IMR-90 (cell line): Measurements from ENCODE around the gene PRR22. TPM values are rescaled to one million over a fixed set of nuclear protein-coding genes. Genes with fewer than 3 reads are reported as not detected.

Source experiments
- ATAC-seq: fragments of 200-7000 bp; cut with Tn5 transposase; 2 replicates; pipeline ENCODE4 v1.9.1; 2020; ENCODE audit warnings: low read depth, mild to moderate bottlenecking, moderate library complexity
- BruUV-seq: library from RNA; stranded (reverse); fragments of 400-500 nt; replicated peaks from 2 replicates; lab custom pipeline; 2021; lab: Mats Ljungman, UMichigan
- CTCF ChIA-PET: fragments of 300-600 bp; formaldehyde crosslinking; extraction: SDS; loops from one replicate; lab custom pipeline; 2021; ENCODE audit warnings: antibody characterized with exemption; lab: Yijun Ruan, JAX
- POLR2A ChIA-PET: fragments of 300-600 bp; sonication (Branson Sonifier 250); formaldehyde crosslinking; loops from one replicate; lab custom pipeline; 2022; ENCODE audit warnings: antibody characterized with exemption; ENCODE audit not compliant: unreplicated experiment; lab: Charles Lee
- DNase-seq: peaks from one replicate; pipeline ENCODE4 v3.0.0; 2013
- H2AFZ ChIP-seq: replicated peaks from 2 replicates; pipeline ENCODE3; 2013; ENCODE audit warnings: low read length, mild to moderate bottlenecking; ENCODE audit not compliant: poor library complexity
- H2AK5ac ChIP-seq: 2 replicates; pipeline ENCODE4 v1.6.1; 2013; ENCODE audit warnings: low read depth, low read length, inconsistent platforms
- H2AK9ac ChIP-seq: replicated peaks from 2 replicates; pipeline ENCODE3; 2013; ENCODE audit warnings: mild to moderate bottlenecking, low read depth, low read length, moderate library complexity; ENCODE audit not compliant: poor library complexity
- H2BK120ac ChIP-seq: 2 replicates; pipeline ENCODE4 v1.6.1; 2013; ENCODE audit warnings: low read depth, low read length, inconsistent platforms
- H2BK15ac ChIP-seq: 3 replicates; pipeline ENCODE4 v1.6.1; 2013; ENCODE audit warnings: low read depth, low read length, inconsistent platforms
- H2BK20ac ChIP-seq: 2 replicates; pipeline ENCODE4 v1.6.1; 2013; ENCODE audit warnings: low read depth, mild to moderate bottlenecking, inconsistent platforms, low read length, moderate library complexity
- H2BK5ac ChIP-seq: 2 replicates; pipeline ENCODE4 v1.6.1; 2013; ENCODE audit warnings: mild to moderate bottlenecking, low read depth, low read length, inconsistent platforms; ENCODE audit not compliant: poor library complexity, severe bottlenecking
- H3K14ac ChIP-seq: replicated peaks from 2 replicates; pipeline ENCODE4 v1.6.1; 2013; ENCODE audit warnings: low read depth, low read length, inconsistent platforms
- H3K18ac ChIP-seq: 2 replicates; pipeline ENCODE4 v1.6.1; 2013; ENCODE audit warnings: low read depth, low read length, control low read depth
- H3K23ac ChIP-seq: 2 replicates; pipeline ENCODE4 v1.6.1; 2013; ENCODE audit warnings: low read depth, low read length, inconsistent platforms
- H3K27ac ChIP-seq: 2 replicates; pipeline ENCODE4 v1.5.1; 2013; ENCODE audit warnings: mild to moderate bottlenecking, control low read depth, low read length; ENCODE audit not compliant: insufficient read depth
- H3K27me3 ChIP-seq: 2 replicates; pipeline ENCODE4 v1.6.1; 2013; ENCODE audit warnings: low read length; ENCODE audit not compliant: control insufficient read depth, insufficient read depth
- H3K36me3 ChIP-seq: 2 replicates; pipeline ENCODE4 v1.6.1; 2013; ENCODE audit warnings: low read length, mixed read lengths; ENCODE audit not compliant: control insufficient read depth, insufficient read depth
- H3K4ac ChIP-seq: 2 replicates; pipeline ENCODE4 v1.6.1; 2013; ENCODE audit warnings: low read depth, low read length, inconsistent platforms
- H3K4me1 ChIP-seq: 2 replicates; pipeline ENCODE4 v1.6.1; 2013; ENCODE audit warnings: low read length, mixed read lengths; ENCODE audit not compliant: control insufficient read depth, insufficient read depth
- H3K4me2 ChIP-seq: 2 replicates; pipeline ENCODE4 v1.6.1; 2013; ENCODE audit warnings: low read depth, mild to moderate bottlenecking, control low read depth, low read length, moderate library complexity
- H3K4me3 ChIP-seq: 2 replicates; pipeline ENCODE4 v1.5.1; 2013; ENCODE audit warnings: low read depth, mild to moderate bottlenecking, control low read depth, low read length, moderate library complexity; ENCODE audit not compliant: insufficient read depth
- H3K56ac ChIP-seq: 2 replicates; pipeline ENCODE4 v1.6.1; 2013; ENCODE audit warnings: low read length, inconsistent platforms; ENCODE audit not compliant: insufficient read depth; ENCODE audit errors: extremely low read depth
- H3K79me1 ChIP-seq, 2 experiments: 2 replicates each; pipeline ENCODE4 v1.6.1; 2013; ENCODE audit warnings: low read length in 2 of 2, inconsistent platforms in 1 of 2, low read depth in 1 of 2
- H3K9ac ChIP-seq: 2 replicates; pipeline ENCODE4 v1.6.1; 2013; ENCODE audit warnings: low read depth, low read length, control low read depth
- H3K9me1 ChIP-seq: 2 replicates; pipeline ENCODE4 v1.6.1; 2013; ENCODE audit warnings: low read length, inconsistent platforms; ENCODE audit not compliant: insufficient read depth
- H3K9me3 ChIP-seq: 2 replicates; pipeline ENCODE4 v1.6.1; 2013; ENCODE audit warnings: low read length; ENCODE audit not compliant: control insufficient read depth, insufficient read depth
- H4K20me1 ChIP-seq: 2 replicates; pipeline ENCODE4 v1.6.1; 2013; ENCODE audit warnings: low read length, inconsistent platforms; ENCODE audit not compliant: insufficient read depth
- H4K5ac ChIP-seq: 2 replicates; pipeline ENCODE4 v1.6.1; 2013; ENCODE audit warnings: mild to moderate bottlenecking, low read depth, low read length, control low read depth
- H4K8ac ChIP-seq, 2 experiments: 2 replicates each; pipeline ENCODE4 v1.6.1; 2013; ENCODE audit warnings: low read depth in 2 of 2, low read length in 2 of 2, control low read depth in 1 of 2, inconsistent platforms in 1 of 2
- H4K91ac ChIP-seq: 2 replicates; pipeline ENCODE4 v1.6.1; 2013; ENCODE audit warnings: low read depth, low read length, inconsistent platforms; ENCODE audit not compliant: insufficient read depth
- RCOR1 ChIP-seq: IDR thresholded peaks from 2 replicates; pipeline ENCODE4 v1.6.1; 2012; ENCODE audit warnings: mild to moderate bottlenecking, low read length, improper control_type of control experiment; ENCODE audit not compliant: insufficient replicate concordance
- WGBS, 2 experiments: methylation state at CpG; one replicate each; pipeline versions ENCODE4 v1.1.5 to v1.1.7; 2013; ENCODE audit warnings: missing lambda C conversion rate in 2 of 2; ENCODE audit not compliant: insufficient read length in 1 of 2; ENCODE audit errors: extremely low coverage in 2 of 2; 5-methylcytosine and 5-hydroxymethylcytosine counted together
- dilution Hi-C: fragments of 300-500 bp; cut with HindIII; formaldehyde crosslinking; loops from one replicate; pipeline ENCODE4 v1.14.3; 2018; ENCODE audit warnings: low sequenced_read_pairs; ENCODE audit not compliant: unreplicated experiment
- in situ Hi-C: fragments of 300-500 bp; cut with MboI; formaldehyde crosslinking; loops from 3 replicates; pipeline ENCODE4 v1.14.3; 2019; ENCODE audit warnings: low sequenced_read_pairs, inconsistent platforms, mixed read lengths
- intact Hi-C: fragments of 100-400 bp; cut with micrococcal nuclease; formaldehyde crosslinking; loops from 2 replicates; pipeline ENCODE4 v1.10.0; 2022
- polyA plus RNA-seq, 3 experiments: library from polyadenylated mRNA; depleted of rRNA; stranded (reverse); fragments of >200 nt; gene quantifications; 2 replicates each; pipeline ENCODE4 v1.2.3, GENCODE V29; 2012; ENCODE audit warnings: low replicate concordance in 1 of 3
- total RNA-seq: library from RNA; depleted of rRNA; stranded (reverse); fragments of >200 nt; gene quantifications from 2 replicates; pipeline ENCODE4 v1.2.3, GENCODE V29; 2012
- TF ChIP-seq, protein P1 (sequence below): conservative IDR thresholded peaks from 2 replicates; pipeline ENCODE4 v1.5.1; 2012; ENCODE audit warnings: mild to moderate bottlenecking, low read depth, low read length, improper control_type of control experiment

PRR22 gene
- total and polyA plus RNA-seq, 2 of the 4 experiments (the other 2 are of a cell fraction), result 0.92 TPM; not detected in 1

DNA sequence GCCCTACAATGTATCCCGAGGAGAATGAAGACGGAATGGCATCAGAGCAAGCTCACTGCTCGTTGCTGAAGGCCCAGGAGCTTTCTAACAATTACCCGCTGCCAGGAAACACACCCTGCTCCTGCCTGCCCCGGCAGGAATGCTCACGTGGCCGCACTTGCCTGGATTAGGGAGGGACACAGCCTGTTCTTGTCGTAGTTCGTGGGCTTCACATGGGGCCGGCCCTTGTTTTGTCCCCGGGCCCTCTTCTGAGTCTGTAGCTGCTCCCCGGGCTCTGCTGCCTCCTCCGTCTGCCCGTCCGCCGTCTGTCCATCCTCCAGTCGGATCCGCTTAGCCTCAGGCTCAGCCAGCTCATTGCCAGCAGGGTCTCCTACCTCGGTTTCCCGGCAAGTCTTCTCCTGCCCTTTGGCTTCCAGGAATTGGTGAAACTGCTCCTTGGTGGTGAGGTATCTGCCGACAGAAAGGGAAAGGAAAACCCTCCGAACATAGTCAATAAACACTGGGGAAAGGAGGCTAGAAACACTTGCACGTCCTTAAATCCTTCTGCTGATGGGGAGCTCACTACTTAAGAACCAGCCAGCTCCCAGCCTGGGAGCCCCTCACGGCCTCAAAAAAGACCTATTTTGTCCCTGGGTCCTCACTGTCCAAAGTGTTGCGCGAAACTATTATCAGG lies 5.5 kb upstream of the PRR22 start:
- peak overlapping the region; percentile 4 for H2BK5ac ChIP-seq
- dilution Hi-C loops, result no loop called here
- 74% methylated on average over 17 of the region's 26 CpGs; no CpG with 5 or more reads in 1 of the 2 experiments for WGBS, 2 experiments
- H4K91ac ChIP-seq, result no peak overlapping the region
- peaks cover 7% of the 10 kb centered on the region for H4K20me1 ChIP-seq
- H4K5ac ChIP-seq, result peak overlapping the region; percentile 30; the same call in 1 of the 2 replicates
- ChIA-PET POLR2A (interaction anchor here (0.6 kb wide), 1 partner anchor 150 kb away, joined by 3 read pairs; no protein-coding TSS in a partner anchor), CTCF (interaction anchor here (0.9 to 1.5 kb wide), 2 partner anchors 14 to 103 kb away, joined by 3 to 4 read pairs; partner anchors contain the start of gene NRTN)
- no peak overlapping the region for H3K18ac ChIP-seq
- H3K79me1 ChIP-seq, result peaks cover 0 to 11% of the 10 kb centered on the region in 2 experiments; a peak in 2 of 4 replicates
- in situ Hi-C loops, result no loop called here
- H3K4me2 ChIP-seq, result peak overlapping the region; percentile 84
- H3K9me3 ChIP-seq, result no peaks in the 10 kb centered on the region
- no TSS peak for BruUV-seq
- H2AFZ ChIP-seq, result peak overlapping the region; percentile 98
- H2AK9ac ChIP-seq, result peak overlapping the region; percentile 97
- no peak overlapping the region for H3K56ac ChIP-seq
- DNase-seq (no peak), ATAC-seq (no peak)
- peak overlapping the region; percentile 16; the same call in 1 of the 2 replicates for H3K14ac ChIP-seq
- intact Hi-C loops, result loop anchor here (10.0 kb wide), 1 partner anchor 665 kb away; the partner anchor contains the start of gene SLC25A23
- no peak overlapping the region for H3K27ac ChIP-seq
- TF ChIP-seq RCOR1, result no peak
- TF ChIP-seq, protein P1, sequence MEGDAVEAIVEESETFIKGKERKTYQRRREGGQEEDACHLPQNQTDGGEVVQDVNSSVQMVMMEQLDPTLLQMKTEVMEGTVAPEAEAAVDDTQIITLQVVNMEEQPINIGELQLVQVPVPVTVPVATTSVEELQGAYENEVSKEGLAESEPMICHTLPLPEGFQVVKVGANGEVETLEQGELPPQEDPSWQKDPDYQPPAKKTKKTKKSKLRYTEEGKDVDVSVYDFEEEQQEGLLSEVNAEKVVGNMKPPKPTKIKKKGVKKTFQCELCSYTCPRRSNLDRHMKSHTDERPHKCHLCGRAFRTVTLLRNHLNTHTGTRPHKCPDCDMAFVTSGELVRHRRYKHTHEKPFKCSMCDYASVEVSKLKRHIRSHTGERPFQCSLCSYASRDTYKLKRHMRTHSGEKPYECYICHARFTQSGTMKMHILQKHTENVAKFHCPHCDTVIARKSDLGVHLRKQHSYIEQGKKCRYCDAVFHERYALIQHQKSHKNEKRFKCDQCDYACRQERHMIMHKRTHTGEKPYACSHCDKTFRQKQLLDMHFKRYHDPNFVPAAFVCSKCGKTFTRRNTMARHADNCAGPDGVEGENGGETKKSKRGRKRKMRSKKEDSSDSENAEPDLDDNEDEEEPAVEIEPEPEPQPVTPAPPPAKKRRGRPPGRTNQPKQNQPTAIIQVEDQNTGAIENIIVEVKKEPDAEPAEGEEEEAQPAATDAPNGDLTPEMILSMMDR, result no peak
- H3K23ac ChIP-seq, result no peak overlapping the region
- peak overlapping the region; percentile 31 for H2AK5ac ChIP-seq
- H2BK20ac ChIP-seq, result no peak overlapping the region
- H3K4me1 ChIP-seq, result 0 out of 2 replicates have a peak, but pooled peaks cover 2% of the 10 kb centered on the region
- peak overlapping the region; percentile 56 for H3K4me3 ChIP-seq
- 0 out of 2 replicates have a peak overlapping the region, but pooled peaks have one; percentile 8 for H3K9ac ChIP-seq
- 0 out of 2 replicates have a peak overlapping the region, but pooled peaks have one; percentile 5 for H3K4ac ChIP-seq
- no peak overlapping the region for H2BK120ac ChIP-seq
- H3K9me1 ChIP-seq, result 0 out of 2 replicates have a peak, but pooled peaks cover 3% of the 10 kb centered on the region
- no peaks in the 10 kb centered on the region for H3K27me3 ChIP-seq
- H2BK15ac ChIP-seq, result no peak overlapping the region
- peaks cover 40% of the 10 kb centered on the region for H3K36me3 ChIP-seq
- H4K8ac ChIP-seq, result peak overlapping the region in 1 of 2 experiments; percentile 63; a peak in 2 of 4 replicates
